PC-3 (cell line): ENCODE measurements around the gene HIVEP3.

Source experiments
- CTCF ChIP-seq: fragments of 300-600 bp; sonication (generic); conservative IDR thresholded peaks from 2 replicates; pipeline ENCODE4 v1.5.1; 2017; ENCODE audit warnings: antibody characterized with exemption, low read depth, mild to moderate bottlenecking, low read length
- EZH2 ChIP-seq: fragments of 300-600 bp; sonication (generic); IDR thresholded peaks from one replicate; pipeline ENCODE4 v1.6.1; 2017; ENCODE audit warnings: antibody characterized with exemption, mild to moderate bottlenecking, low read length; ENCODE audit not compliant: unreplicated experiment

- TF ChIP-seq CTCF = no peak
- TF ChIP-seq EZH2 = no peak
These were observed 44.5 kb downstream of the HIVEP3 start for GRCh38 chr1:41874151-41874719.
